ENCODE results near the gene KLF13. TPM values are rescaled to one million over a fixed set of nuclear protein-coding genes. Genes with fewer than 3 reads are reported as not detected.
"Not testable (repeated sequence)": the region's sequence is repeated elsewhere in the genome, so short reads cannot be mapped to it uniquely, and the experiment has no call there.

KLF13 gene
- total and polyA plus RNA-seq, 7 experiments from 2014 or later: 42.4 to 256 (median 194) TPM

GRCh38 chr15:31352339-31352751, 25.7 kb downstream of the KLF13 start:
- ATAC-seq (peak; percentile 9), DNase-seq (no peak)
- peaks cover 0 to 28% (median 0%) of the 10 kb centered on the region in 3 experiments for H3K36me3 ChIP-seq (ENCODE audit: control insufficient read depth in 2 of 3, insufficient read depth in 3 of 3, low read length in 3 of 3)
- peaks cover 96 to 99% of the 10 kb centered on the region in 2 donors for H3K4me1 ChIP-seq (ENCODE audit: control insufficient read depth in 2 of 2, insufficient read depth in 2 of 2, low read length in 2 of 2)
- Mint-ChIP-seq H3K9me3 (peaks cover 0 to 2% (median 0%) of the 10 kb centered on the region in 11 donors), H3K36me3 (peaks cover 0 to 36% (median 16%) of the 10 kb centered on the region in 5 donors), H3K4me3 (peak overlapping the region; percentile 80 to 88 (median 84)), H3K27ac (peak overlapping the region; percentile 92 to 99 (median 97)), H3K27me3 (no peaks in the 10 kb centered on the region), H3K4me1 (peaks cover 80 to 100% (median 95%) of the 10 kb centered on the region in 7 donors)
- POLR2A ChIA-PET: interaction anchor here (0.8 to 25.6 kb wide), 6 partner anchors 5 to 40 kb away, joined by 3 to 529 read pairs (median 188); partner anchors contain the start of gene KLF13
- no peaks in the 10 kb centered on the region for H3K9me3 ChIP-seq (ENCODE audit: control insufficient read depth in 2 of 3, low read length in 3 of 3)
- H3K27ac ChIP-seq (ENCODE audit: low read depth, low read length): peak overlapping the region; percentile 94
- no peaks in the 10 kb centered on the region for H3K27me3 ChIP-seq (ENCODE audit: control insufficient read depth in 2 of 2, insufficient read depth in 2 of 2, low read length in 2 of 2)
- CTCF ChIA-PET: interaction anchor here (0.9 to 1.1 kb wide), 3 partner anchors 9 to 137 kb away, joined by 3 to 4 read pairs (median 4); no protein-coding TSS in a partner anchor
- intact Hi-C loops (cut with micrococcal nuclease): no loop called here
- H3K4me3 ChIP-seq (ENCODE audit: low read length): peak overlapping the region; percentile 47

DNA sequence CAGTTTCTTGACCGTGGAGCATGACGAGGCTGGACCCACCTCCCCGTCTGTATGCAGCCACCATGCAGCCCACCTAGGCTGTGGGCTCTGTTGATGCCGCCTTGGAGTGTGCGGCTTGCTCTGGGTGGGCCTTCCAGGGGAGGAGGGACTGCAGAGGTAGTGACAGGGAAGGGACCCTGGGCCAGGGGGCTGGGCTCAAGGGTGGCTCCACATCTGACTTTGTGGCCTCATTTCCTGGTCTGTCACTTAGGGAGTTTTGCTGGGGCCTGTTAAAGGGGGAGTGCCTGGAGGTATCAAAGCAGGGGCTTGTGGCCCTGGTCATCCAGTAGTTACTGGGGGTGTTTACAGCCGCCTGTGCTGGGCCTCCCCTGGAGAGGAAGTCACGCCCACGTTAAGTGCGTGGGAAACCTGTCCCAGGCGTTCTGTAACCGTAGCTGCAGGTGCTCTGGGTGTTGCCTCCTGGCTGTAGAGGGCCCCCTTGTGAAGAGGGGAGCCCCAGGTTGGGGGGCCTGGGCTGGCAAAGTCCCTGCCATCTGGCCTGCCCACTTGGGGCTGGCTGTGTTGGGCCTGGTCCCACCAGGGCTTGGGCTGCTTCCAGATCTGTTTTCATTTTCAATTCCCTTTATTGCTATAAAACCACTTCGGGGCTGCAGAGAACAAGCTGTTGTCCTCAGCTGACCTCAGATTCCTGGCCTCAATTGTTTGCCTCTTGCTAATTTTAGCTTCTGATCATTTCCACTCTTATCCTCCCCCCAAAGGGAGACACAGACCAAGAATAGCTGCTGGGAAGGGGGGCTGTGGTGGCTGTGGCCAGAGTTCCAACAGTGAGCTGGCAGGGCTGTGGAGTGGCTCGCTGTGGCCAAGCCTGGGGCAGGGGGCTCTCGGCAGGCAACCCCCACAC, 26.5 kb downstream of the KLF13 start:
- H3K36me3 Mint-ChIP-seq: peaks cover 0 to 38% (median 16%) of the 10 kb centered on the region in 5 donors
- H3K4me1 Mint-ChIP-seq: peaks cover 79 to 100% (median 94%) of the 10 kb centered on the region in 7 donors
- ChIA-PET CTCF (interaction anchor here (0.8 to 1.3 kb wide), 5 partner anchors 9 to 81 kb away, joined by 3 to 4 read pairs (median 4); no protein-coding TSS in a partner anchor), POLR2A (interaction anchor here (0.8 to 25.6 kb wide), 10 partner anchors 6 to 120 kb away, joined by 3 to 529 read pairs (median 5); partner anchors contain the start of gene KLF13)
- H3K9me3 Mint-ChIP-seq: peaks cover 0 to 2% (median 0%) of the 10 kb centered on the region in 11 donors
- Histone ChIP-seq H3K36me3 (ENCODE audit: control insufficient read depth in 2 of 3, insufficient read depth in 3 of 3, low read length in 3 of 3) (peaks cover 0 to 24% (median 0%) of the 10 kb centered on the region in 3 experiments), H3K4me3 (ENCODE audit: low read length) (peak overlapping the region; percentile 47), H3K9me3 (ENCODE audit: control insufficient read depth in 2 of 3, low read length in 3 of 3) (no peaks in the 10 kb centered on the region), H3K27me3 (ENCODE audit: control insufficient read depth in 2 of 2, insufficient read depth in 2 of 2, low read length in 2 of 2) (no peaks in the 10 kb centered on the region), H3K27ac (ENCODE audit: low read depth, low read length) (peak overlapping the region; percentile 94), H3K4me1 (ENCODE audit: control insufficient read depth in 2 of 2, insufficient read depth in 2 of 2, low read length in 2 of 2) (peaks cover 96 to 99% of the 10 kb centered on the region in 2 donors)
- intact Hi-C loops (cut with micrococcal nuclease): loop anchor here (1.0 kb wide), 2 partner anchors 8 to 12 kb away; no protein-coding TSS in a partner anchor
- no peaks in the 10 kb centered on the region for H3K27me3 Mint-ChIP-seq
- peak overlapping the region; percentile 80 to 88 (median 84) for H3K4me3 Mint-ChIP-seq
- H3K27ac Mint-ChIP-seq: peak overlapping the region; percentile 92 to 99 (median 97)
- DNase-seq (peak in 7 of 9 donors; percentile 49 to 68 (median 59)), ATAC-seq (peak; percentile 68)

DNA sequence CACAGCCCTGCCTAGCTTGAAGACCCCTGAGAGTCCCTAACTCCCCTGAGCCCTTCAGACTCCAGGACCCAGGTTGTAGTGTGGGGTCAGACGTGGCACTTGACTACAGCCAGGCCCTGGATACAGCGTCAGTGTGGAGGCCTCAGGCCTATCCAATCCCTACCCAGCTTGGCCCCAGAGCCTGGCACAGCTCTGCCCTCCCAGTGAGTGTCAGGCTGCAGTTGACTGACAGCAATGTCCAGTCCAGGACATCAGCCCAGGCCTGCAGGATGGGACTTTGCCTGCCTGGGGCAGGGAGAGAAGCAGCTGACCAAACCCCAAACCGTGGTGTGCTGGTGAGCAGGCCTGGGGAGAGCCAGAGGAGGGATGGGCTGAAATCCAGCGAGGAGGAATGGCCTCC, 27.3 kb downstream of the KLF13 start:
- peak overlapping the region; percentile 92 to 99 (median 97) for H3K27ac Mint-ChIP-seq
- peak overlapping the region in 9 of 10 donors; percentile 80 to 88 (median 85) for H3K4me3 Mint-ChIP-seq
- H3K9me3 Mint-ChIP-seq: peaks cover 0 to 2% (median 0%) of the 10 kb centered on the region in 11 donors
- CTCF ChIA-PET: interaction anchor here (0.7 to 1.3 kb wide), 5 partner anchors 8 to 81 kb away, joined by 3 to 4 read pairs (median 3); no protein-coding TSS in a partner anchor
- Histone ChIP-seq H3K36me3 (ENCODE audit: control insufficient read depth in 2 of 3, insufficient read depth in 3 of 3, low read length in 3 of 3) (peaks cover 0 to 16% (median 0%) of the 10 kb centered on the region in 3 experiments), H3K4me1 (ENCODE audit: control insufficient read depth in 2 of 2, insufficient read depth in 2 of 2, low read length in 2 of 2) (peaks cover 96 to 99% of the 10 kb centered on the region in 2 donors), H3K9me3 (ENCODE audit: control insufficient read depth in 2 of 3, low read length in 3 of 3) (no peaks in the 10 kb centered on the region), H3K27me3 (ENCODE audit: control insufficient read depth in 2 of 2, insufficient read depth in 2 of 2, low read length in 2 of 2) (no peaks in the 10 kb centered on the region), H3K4me3 (ENCODE audit: low read length) (peak overlapping the region; percentile 47), H3K27ac (ENCODE audit: low read depth, low read length) (peak overlapping the region; percentile 94)
- intact Hi-C loops (cut with micrococcal nuclease): loop anchor here (1.0 kb wide), 2 partner anchors 7 to 11 kb away; no protein-coding TSS in a partner anchor
- peaks cover 81 to 100% (median 95%) of the 10 kb centered on the region in 7 donors for H3K4me1 Mint-ChIP-seq
- POLR2A ChIA-PET: interaction anchor here (0.5 to 25.6 kb wide), 11 partner anchors 7 to 119 kb away, joined by 3 to 529 read pairs (median 5); partner anchors contain the start of gene KLF13
- no peaks in the 10 kb centered on the region for H3K27me3 Mint-ChIP-seq
- H3K36me3 Mint-ChIP-seq: peaks cover 4 to 41% (median 21%) of the 10 kb centered on the region in 5 donors
- no peak for ATAC-seq
- no peak for DNase-seq

- Mint-ChIP-seq H3K27ac (peak overlapping the region; percentile 92 to 99 (median 97)), H3K4me1 (peaks cover 75 to 100% (median 93%) of the 10 kb centered on the region in 7 donors), H3K4me3 (peak overlapping the region; percentile 79 to 95 (median 86)), H3K36me3 (peaks cover 4 to 42% (median 21%) of the 10 kb centered on the region in 5 donors)
- DNase-seq; H3K36me3 ChIP-seq (ENCODE audit: control insufficient read depth in 2 of 3, insufficient read depth in 3 of 3, low read length in 3 of 3); H3K27me3 ChIP-seq (ENCODE audit: control insufficient read depth in 2 of 2, insufficient read depth in 2 of 2, low read length in 2 of 2); H3K27me3 Mint-ChIP-seq; ATAC-seq; intact Hi-C loops (cut with micrococcal nuclease); H3K9me3 Mint-ChIP-seq; H3K9me3 ChIP-seq (ENCODE audit: control insufficient read depth in 2 of 3, low read length in 3 of 3): not testable (repeated sequence)
- H3K4me1 ChIP-seq (ENCODE audit: control insufficient read depth in 2 of 2, insufficient read depth in 2 of 2, low read length in 2 of 2): peaks cover 96 to 99% of the 10 kb centered on the region in 2 donors
- CTCF ChIA-PET: interaction anchor here (0.7 to 3.1 kb wide), 3 partner anchors 9 to 156 kb away, joined by 3 to 18 read pairs (median 11); no protein-coding TSS in a partner anchor
- H3K27ac ChIP-seq (ENCODE audit: low read depth, low read length): peak overlapping the region; percentile 94
- POLR2A ChIA-PET: interaction anchor here (0.7 to 25.6 kb wide), 11 partner anchors 4 to 150 kb away, joined by 3 to 529 read pairs (median 15); partner anchors contain the start of gene KLF13
- peak overlapping the region; percentile 64 for H3K4me3 ChIP-seq (ENCODE audit: low read length)
Measured at GRCh38 chr15:31356097-31356496, 29.5 kb downstream of the KLF13 start.

DNA sequence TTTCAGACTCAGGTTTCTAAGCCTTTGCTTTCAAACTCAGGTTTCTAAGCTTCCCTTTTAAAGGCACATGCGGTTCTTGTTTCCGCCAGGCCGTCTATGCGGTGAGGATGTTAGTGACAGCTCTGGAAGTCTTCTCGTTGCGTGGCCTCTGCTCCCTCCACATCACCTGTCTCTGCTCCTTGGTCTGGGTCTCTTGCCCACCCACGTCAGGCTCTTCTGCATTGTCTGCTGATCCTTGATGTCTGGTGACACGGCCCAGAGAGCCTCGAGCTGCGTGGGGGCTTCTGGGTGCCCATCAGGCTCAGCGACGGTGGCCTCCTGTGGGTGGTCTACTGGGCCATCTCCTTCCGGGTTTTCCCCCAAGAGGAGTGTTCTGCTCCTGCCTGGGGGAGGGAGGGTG, 30.5 kb downstream of the KLF13 start:
- Mint-ChIP-seq H3K4me3 (peak overlapping the region; percentile 79 to 95 (median 86)), H3K4me1 (peaks cover 74 to 100% (median 93%) of the 10 kb centered on the region in 7 donors), H3K36me3 (peaks cover 4 to 45% (median 21%) of the 10 kb centered on the region in 5 donors), H3K27ac (peak overlapping the region; percentile 92 to 99 (median 97)), H3K27me3 (no peaks in the 10 kb centered on the region), H3K9me3 (peaks cover 0 to 2% (median 0%) of the 10 kb centered on the region in 11 donors)
- Histone ChIP-seq H3K9me3 (ENCODE audit: control insufficient read depth in 2 of 3, low read length in 3 of 3) (no peaks in the 10 kb centered on the region), H3K27me3 (ENCODE audit: control insufficient read depth in 2 of 2, insufficient read depth in 2 of 2, low read length in 2 of 2) (no peaks in the 10 kb centered on the region), H3K27ac (ENCODE audit: low read depth, low read length) (peak overlapping the region; percentile 94), H3K4me1 (ENCODE audit: control insufficient read depth in 2 of 2, insufficient read depth in 2 of 2, low read length in 2 of 2) (peaks cover 94 to 96% of the 10 kb centered on the region in 2 donors), H3K4me3 (ENCODE audit: low read length) (peak overlapping the region; percentile 64), H3K36me3 (ENCODE audit: control insufficient read depth in 2 of 3, insufficient read depth in 3 of 3, low read length in 3 of 3) (peaks cover 0 to 7% (median 0%) of the 10 kb centered on the region in 3 experiments)
- ATAC-seq: no peak
- ChIA-PET CTCF (interaction anchor here (1.2 to 3.1 kb wide), 3 partner anchors 8 to 132 kb away, joined by 4 to 18 read pairs (median 11); no protein-coding TSS in a partner anchor), POLR2A (interaction anchor here (0.6 to 25.6 kb wide), 11 partner anchors 3 to 142 kb away, joined by 3 to 529 read pairs (median 15); partner anchors contain the start of gene KLF13)
- intact Hi-C loops (cut with micrococcal nuclease): loop anchor here in 1 of 2 donors (1.0 kb wide), 1 partner anchor 10 kb away; no protein-coding TSS in a partner anchor
- DNase-seq: peak in 6 of 9 donors; percentile 56 to 68 (median 64)

Measured in naive thymus-derived CD4-positive, alpha-beta T cell (primary cell).